SU-DHL-6 (cell line): Measurements from ENCODE around the gene KCNK15.

ENCODE experiments used
- EZH2phosphoT487 ChIP-seq: fragments of 200-600 bp; sonication (generic), shearing (Covaris generic); conservative IDR thresholded peaks from 2 replicates; pipeline ENCODE4 v1.6.1; 2018; ENCODE audit warnings: mild to moderate bottlenecking, antibody characterized with exemption, low read length, moderate library complexity, mixed read lengths
- TF ChIP-seq, protein P1 (sequence below): fragments of 200-600 bp; sonication (generic); IDR thresholded peaks from one replicate; pipeline ENCODE4 v1.5.1; 2017; ENCODE audit warnings: antibody characterized with exemption, mild to moderate bottlenecking, low read length, moderate library complexity; ENCODE audit not compliant: insufficient read depth, poor library complexity, severe bottlenecking

DNA sequence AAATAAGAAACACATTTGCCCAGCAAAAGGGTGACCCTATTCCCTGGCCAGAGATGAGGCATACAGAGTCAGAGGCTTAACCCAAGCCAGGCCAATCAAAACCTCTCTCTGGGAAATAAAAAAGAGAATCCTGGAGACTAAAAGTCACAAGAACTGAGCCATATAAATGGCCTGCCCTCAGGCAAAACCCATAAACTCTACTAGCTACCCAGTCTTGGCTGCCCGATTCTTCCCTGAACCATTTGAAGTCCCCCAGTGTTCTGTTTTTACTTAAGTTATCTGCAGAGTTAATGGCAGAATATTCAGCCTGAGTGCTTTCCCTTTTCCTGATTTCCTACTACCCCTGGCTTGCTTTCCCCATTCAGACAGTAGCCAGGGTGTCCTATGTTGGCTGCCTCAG lies 13.9 kb downstream of the KCNK15 start:
- TF ChIP-seq, protein P1, sequence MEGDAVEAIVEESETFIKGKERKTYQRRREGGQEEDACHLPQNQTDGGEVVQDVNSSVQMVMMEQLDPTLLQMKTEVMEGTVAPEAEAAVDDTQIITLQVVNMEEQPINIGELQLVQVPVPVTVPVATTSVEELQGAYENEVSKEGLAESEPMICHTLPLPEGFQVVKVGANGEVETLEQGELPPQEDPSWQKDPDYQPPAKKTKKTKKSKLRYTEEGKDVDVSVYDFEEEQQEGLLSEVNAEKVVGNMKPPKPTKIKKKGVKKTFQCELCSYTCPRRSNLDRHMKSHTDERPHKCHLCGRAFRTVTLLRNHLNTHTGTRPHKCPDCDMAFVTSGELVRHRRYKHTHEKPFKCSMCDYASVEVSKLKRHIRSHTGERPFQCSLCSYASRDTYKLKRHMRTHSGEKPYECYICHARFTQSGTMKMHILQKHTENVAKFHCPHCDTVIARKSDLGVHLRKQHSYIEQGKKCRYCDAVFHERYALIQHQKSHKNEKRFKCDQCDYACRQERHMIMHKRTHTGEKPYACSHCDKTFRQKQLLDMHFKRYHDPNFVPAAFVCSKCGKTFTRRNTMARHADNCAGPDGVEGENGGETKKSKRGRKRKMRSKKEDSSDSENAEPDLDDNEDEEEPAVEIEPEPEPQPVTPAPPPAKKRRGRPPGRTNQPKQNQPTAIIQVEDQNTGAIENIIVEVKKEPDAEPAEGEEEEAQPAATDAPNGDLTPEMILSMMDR = no peak
- no peak for TF ChIP-seq EZH2phosphoT487
